Measurements from ENCODE around the gene GPATCH1.

GRCh38 chr19:33118643-33119042, 37.7 kb downstream of the GPATCH1 start:
- TF ChIP-seq ATF3 (IDR thresholded peaks at IDR 0.05; ENCODE audit: insufficient read depth, low read depth, low read length) (no peak), CTCF (IDR thresholded peaks at IDR 0.05; ENCODE audit: control extremely low read depth in 1 of 3, insufficient read depth in 1 of 3, low read depth in 1 of 3, low read length in 3 of 3) (no peak), RFX5 (IDR thresholded peaks at IDR 0.05; ENCODE audit: borderline replicate concordance, low read depth, low read length) (no peak), MAX (IDR thresholded peaks at IDR 0.05) (no peak), SIX5 (IDR thresholded peaks at IDR 0.05; ENCODE audit: low read depth, low read length) (no peak), TBP (IDR thresholded peaks at IDR 0.05; ENCODE audit: low read depth, low read length) (no peak), YY1 (IDR thresholded peaks at IDR 0.05; ENCODE audit: low read depth, low read length) (no peak), POLR2A (IDR thresholded peaks at IDR 0.05; ENCODE audit: control extremely low read depth in 1 of 2, low read depth in 2 of 2, low read length in 2 of 2) (no peak), HDAC2 (IDR thresholded peaks at IDR 0.05; ENCODE audit: borderline replicate concordance in 1 of 2, low read depth in 2 of 2, low read length in 2 of 2) (no peak), RNF2 (IDR thresholded peaks at IDR 0.05; ENCODE audit: borderline replicate concordance, low read depth, low read length, missing control alignments, poor library complexity, severe bottlenecking) (no peak)
